A673 (cell line): ENCODE results near the gene NTRK3.

ENCODE experiments used
- EZH2 ChIP-seq: fragments of 200-600 bp; sonication (generic); IDR thresholded peaks from 2 replicates; pipeline ENCODE4 v1.6.1; 2017; ENCODE audit warnings: borderline replicate concordance, low read depth, mild to moderate bottlenecking, mixed read lengths, antibody characterized with exemption, low read length; ENCODE audit not compliant: poor library complexity, severe bottlenecking
- TF ChIP-seq, protein P1 (sequence below): fragments of 300-800, 200-600 bp; sonication (generic); conservative IDR thresholded peaks from 2 replicates; pipeline ENCODE4 v1.5.1; 2017; ENCODE audit warnings: low read depth, mild to moderate bottlenecking, antibody characterized with exemption, low read length, moderate library complexity, mixed read lengths

DNA sequence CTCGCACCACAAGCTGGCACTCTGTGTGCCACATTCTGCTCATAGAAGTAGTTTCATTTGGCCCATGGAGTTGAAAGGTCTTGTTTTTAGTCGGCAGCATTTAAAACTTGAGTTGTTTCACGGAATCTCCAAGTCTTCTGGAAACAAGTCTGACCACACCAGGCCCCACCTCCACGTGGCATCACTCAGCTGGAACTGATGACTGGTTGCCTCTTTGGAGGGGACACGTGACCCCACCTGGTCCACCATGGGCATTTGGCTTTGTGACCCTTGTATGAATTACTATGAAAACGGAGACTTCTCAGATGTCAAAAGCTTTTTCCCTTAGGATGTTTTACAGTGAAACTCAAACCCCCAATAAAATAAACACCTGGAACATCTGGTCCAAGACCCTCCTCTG lies 74.9 kb downstream of the NTRK3 start:
- TF ChIP-seq, protein P1, sequence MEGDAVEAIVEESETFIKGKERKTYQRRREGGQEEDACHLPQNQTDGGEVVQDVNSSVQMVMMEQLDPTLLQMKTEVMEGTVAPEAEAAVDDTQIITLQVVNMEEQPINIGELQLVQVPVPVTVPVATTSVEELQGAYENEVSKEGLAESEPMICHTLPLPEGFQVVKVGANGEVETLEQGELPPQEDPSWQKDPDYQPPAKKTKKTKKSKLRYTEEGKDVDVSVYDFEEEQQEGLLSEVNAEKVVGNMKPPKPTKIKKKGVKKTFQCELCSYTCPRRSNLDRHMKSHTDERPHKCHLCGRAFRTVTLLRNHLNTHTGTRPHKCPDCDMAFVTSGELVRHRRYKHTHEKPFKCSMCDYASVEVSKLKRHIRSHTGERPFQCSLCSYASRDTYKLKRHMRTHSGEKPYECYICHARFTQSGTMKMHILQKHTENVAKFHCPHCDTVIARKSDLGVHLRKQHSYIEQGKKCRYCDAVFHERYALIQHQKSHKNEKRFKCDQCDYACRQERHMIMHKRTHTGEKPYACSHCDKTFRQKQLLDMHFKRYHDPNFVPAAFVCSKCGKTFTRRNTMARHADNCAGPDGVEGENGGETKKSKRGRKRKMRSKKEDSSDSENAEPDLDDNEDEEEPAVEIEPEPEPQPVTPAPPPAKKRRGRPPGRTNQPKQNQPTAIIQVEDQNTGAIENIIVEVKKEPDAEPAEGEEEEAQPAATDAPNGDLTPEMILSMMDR = no peak
- no peak for TF ChIP-seq EZH2
